Testis (tissue), 2 donors: ENCODE data around the gene GP1BA.

ENCODE experiments used
- CTCF ChIP-seq, 3 experiments: fragments of 450-650 bp in 2 of 3; fragments of 200-600 bp in 1 of 3; sonication (generic) in 1 of 3; IDR thresholded peaks; one replicate each; pipeline ENCODE4 v1.5.1; 2016 to 2019; ENCODE audit warnings: antibody characterized with exemption in 3 of 3, mild to moderate bottlenecking in 2 of 3, moderate library complexity in 1 of 3
- POLR2A ChIP-seq: fragments of 450-650 bp; IDR thresholded peaks from one replicate; pipeline ENCODE4 v1.6.1; 2017; ENCODE audit warnings: antibody characterized with exemption, mild to moderate bottlenecking, moderate library complexity

- no peak for TF ChIP-seq CTCF (IDR thresholded peaks at IDR 0.05)
- TF ChIP-seq POLR2A = no peak
These were observed 34.8 kb upstream of the GP1BA start for GRCh38 chr17:4897198-4897687.
